ENCODE measurements around the gene ISCU. TPM values are rescaled to one million over a fixed set of nuclear protein-coding genes. Genes with fewer than 3 reads are reported as not detected.

Gene ISCU
- total RNA-seq, 4 donors from 2014 or later = 113 to 155 (median 130) TPM

DNA sequence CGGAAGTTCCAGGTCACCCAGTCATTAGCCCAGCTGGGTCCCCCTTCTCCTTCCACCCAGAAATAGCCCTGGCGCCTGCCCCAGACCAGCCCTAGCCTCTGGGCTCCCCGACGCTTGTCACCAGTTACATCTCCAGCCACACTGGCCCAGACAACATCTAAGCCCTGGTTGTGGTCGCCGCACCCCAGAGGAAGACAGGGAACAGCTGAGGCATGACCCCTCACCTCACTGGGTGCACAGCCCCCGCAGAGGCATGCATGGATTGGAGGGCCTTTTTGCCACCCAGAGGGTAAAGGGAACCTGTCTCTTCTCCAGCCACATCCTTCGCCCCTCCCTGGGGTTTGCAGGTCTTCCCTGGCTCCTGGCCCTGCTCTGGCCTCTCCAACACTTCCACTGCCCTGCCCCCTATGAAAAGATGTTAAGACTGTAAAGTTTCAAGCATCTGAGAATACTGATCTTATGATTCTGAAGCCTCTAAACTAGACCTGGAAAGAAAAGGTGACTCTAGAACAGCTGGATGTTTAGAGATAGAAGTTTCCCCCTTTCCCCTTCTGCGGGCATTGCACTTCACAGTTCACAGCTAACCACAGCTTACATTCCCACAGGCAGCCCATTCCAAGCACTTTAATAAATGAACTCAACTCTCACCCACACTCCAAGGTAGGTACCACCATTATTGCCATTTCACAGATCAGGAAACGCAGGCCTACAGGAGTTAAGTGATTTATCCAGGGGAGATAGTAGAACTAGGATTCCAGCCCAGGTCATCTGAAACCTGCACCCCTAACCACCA is 20.8 kb downstream of the ISCU start:
- no peaks in the 10 kb centered on the region for H3K27me3 ChIP-seq
- TF ChIP-seq EP300 (IDR thresholded peaks at IDR 0.05; ENCODE audit: low read depth) (no peak), POLR2AphosphoS5 (IDR thresholded peaks at IDR 0.05) (no peak), POLR2A (IDR thresholded peaks at IDR 0.05) (no peak)
- TF ChIP-seq, protein P1, sequence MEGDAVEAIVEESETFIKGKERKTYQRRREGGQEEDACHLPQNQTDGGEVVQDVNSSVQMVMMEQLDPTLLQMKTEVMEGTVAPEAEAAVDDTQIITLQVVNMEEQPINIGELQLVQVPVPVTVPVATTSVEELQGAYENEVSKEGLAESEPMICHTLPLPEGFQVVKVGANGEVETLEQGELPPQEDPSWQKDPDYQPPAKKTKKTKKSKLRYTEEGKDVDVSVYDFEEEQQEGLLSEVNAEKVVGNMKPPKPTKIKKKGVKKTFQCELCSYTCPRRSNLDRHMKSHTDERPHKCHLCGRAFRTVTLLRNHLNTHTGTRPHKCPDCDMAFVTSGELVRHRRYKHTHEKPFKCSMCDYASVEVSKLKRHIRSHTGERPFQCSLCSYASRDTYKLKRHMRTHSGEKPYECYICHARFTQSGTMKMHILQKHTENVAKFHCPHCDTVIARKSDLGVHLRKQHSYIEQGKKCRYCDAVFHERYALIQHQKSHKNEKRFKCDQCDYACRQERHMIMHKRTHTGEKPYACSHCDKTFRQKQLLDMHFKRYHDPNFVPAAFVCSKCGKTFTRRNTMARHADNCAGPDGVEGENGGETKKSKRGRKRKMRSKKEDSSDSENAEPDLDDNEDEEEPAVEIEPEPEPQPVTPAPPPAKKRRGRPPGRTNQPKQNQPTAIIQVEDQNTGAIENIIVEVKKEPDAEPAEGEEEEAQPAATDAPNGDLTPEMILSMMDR (IDR thresholded peaks at IDR 0.05) = no peak
- intact Hi-C loops (cut with DNase I; ENCODE audit: low total_unique reads) (no loop called here), in situ Hi-C loops (cut with MboI; ENCODE audit: low pct_ligation_motif_present in 1 of 4, low pct_unique_long_range_greater_than_20kb in 1 of 4, low sequenced_read_pairs in 3 of 4) (no loop called here)
- H3K36me3 ChIP-seq = no peaks in the 10 kb centered on the region
- H3K4me1 ChIP-seq = no peaks in the 10 kb centered on the region
- DNase-seq = no peak
- H3K9me3 ChIP-seq = no peaks in the 10 kb centered on the region
- WGBS, 2 donors (ENCODE audit: low coverage in 1 of 2) = 80 to 81% methylated on average over 1 to 10 of the region's 10 CpGs
- no peak overlapping the region for H3K4me3 ChIP-seq
- H3K27ac ChIP-seq = no peak overlapping the region

DNA sequence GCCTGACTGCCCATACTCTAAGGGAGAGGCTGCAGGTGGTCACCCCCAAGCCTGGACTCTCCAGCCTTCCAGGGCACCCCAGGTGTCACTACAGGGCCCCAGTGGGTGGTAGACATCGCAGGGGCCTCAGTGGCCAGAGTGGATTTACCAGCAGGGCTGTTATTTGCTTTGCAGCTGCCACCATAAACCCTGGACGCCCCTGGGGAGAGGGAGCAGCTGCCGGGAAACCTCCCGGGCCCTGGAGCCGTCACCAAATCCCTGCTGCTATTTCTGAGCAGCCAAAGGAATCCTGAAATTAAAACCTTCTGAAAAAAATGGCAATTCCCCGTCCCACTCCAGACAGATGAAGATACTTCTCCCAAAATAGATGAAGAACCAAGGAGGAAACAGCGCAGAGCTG is 21.6 kb downstream of the ISCU start:
- no peak for TF ChIP-seq EP300 (IDR thresholded peaks at IDR 0.05; ENCODE audit: low read depth)
- no peak for TF ChIP-seq POLR2AphosphoS5 (IDR thresholded peaks at IDR 0.05)
- no peak for TF ChIP-seq POLR2A (IDR thresholded peaks at IDR 0.05)
- TF ChIP-seq, protein P1 (IDR thresholded peaks at IDR 0.05) = no peak
- Histone ChIP-seq H3K27ac (no peak overlapping the region), H3K4me1 (no peaks in the 10 kb centered on the region), H3K27me3 (no peaks in the 10 kb centered on the region), H3K4me3 (no peak overlapping the region), H3K9me3 (no peaks in the 10 kb centered on the region), H3K36me3 (no peaks in the 10 kb centered on the region)
- 51% methylated on average over 7 of the region's 7 CpGs; no CpG with 5 or more reads in 1 of the 2 donors for WGBS, 2 donors (ENCODE audit: low coverage in 1 of 2)
- in situ Hi-C loops (cut with MboI; ENCODE audit: low pct_ligation_motif_present in 1 of 4, low pct_unique_long_range_greater_than_20kb in 1 of 4, low sequenced_read_pairs in 3 of 4) = no loop called here
- intact Hi-C loops (cut with DNase I; ENCODE audit: low total_unique reads) = no loop called here
- no peak for DNase-seq

DNA sequence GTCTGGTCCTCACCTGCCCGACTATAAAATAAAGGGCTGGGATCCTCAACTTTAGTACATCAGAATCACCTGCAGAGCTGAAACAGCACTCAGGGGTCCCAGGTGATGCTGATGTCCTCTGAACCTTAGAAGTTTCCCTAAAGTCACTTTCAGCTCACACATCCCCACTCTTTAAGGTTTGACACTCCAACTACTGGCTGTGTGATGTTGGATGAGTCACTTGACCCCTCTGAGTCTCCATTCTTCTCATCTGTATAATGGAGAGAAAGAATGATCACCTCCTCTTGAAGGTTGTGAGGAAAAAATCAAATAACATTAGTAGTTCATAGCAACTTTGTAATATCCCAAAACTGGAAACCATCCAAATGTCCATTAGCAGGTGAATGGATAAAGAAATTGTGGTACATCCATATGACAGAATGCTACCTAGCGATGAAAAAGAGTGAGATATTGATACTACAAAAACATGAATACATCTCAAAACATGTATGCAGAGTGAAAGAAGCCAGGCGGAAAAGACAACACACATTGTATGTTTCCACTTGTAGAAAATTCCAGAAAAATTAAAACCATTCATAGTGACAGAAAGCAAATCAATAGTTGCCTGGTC is 22.2 kb downstream of the ISCU start:
- Histone ChIP-seq H3K36me3 (no peaks in the 10 kb centered on the region), H3K9me3 (no peaks in the 10 kb centered on the region), H3K27ac (no peak overlapping the region), H3K4me3 (no peak overlapping the region), H3K27me3 (no peaks in the 10 kb centered on the region), H3K4me1 (peaks cover 0 to 3% (median 0%) of the 10 kb centered on the region in 4 donors)
- no peak for DNase-seq
- intact Hi-C loops (cut with DNase I; ENCODE audit: low total_unique reads) = no loop called here
- 74 to 100% methylated on average over 2 to 3 of the region's 3 CpGs for WGBS, 2 donors (ENCODE audit: low coverage in 1 of 2)
- in situ Hi-C loops (cut with MboI; ENCODE audit: low pct_ligation_motif_present in 1 of 4, low pct_unique_long_range_greater_than_20kb in 1 of 4, low sequenced_read_pairs in 3 of 4) = no loop called here
- TF ChIP-seq, protein P1 (IDR thresholded peaks at IDR 0.05) = no peak
- TF ChIP-seq EP300 (IDR thresholded peaks at IDR 0.05; ENCODE audit: low read depth) = no peak
- TF ChIP-seq POLR2A (IDR thresholded peaks at IDR 0.05) = no peak
- TF ChIP-seq POLR2AphosphoS5 (IDR thresholded peaks at IDR 0.05) = no peak

DNA sequence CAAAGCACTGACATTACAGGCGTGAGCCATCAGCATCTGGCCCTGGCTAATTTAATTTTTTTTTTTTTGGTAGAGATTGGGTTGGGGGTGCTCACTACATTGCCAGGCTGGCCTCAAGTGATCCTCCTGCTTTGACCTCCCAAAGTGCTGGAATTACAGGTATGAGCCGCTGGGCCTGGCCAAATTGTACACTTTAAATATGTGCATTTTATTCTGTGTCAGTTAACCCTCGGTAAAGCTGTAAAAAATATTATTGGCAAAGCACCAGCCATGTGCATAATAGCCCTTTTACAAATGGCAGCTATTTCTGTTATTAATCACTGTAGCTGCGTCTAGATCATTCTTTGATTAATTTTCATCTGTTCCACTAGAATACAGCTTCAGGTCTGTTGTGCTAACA is 23.5 kb downstream of the ISCU start:
- no peak overlapping the region for H3K4me3 ChIP-seq
- in situ Hi-C loops (cut with MboI; ENCODE audit: low pct_ligation_motif_present in 1 of 4, low pct_unique_long_range_greater_than_20kb in 1 of 4, low sequenced_read_pairs in 3 of 4) (no loop called here), intact Hi-C loops (cut with DNase I; ENCODE audit: low total_unique reads) (no loop called here)
- peaks cover 0 to 3% (median 0%) of the 10 kb centered on the region in 4 donors for H3K4me1 ChIP-seq
- H3K27ac ChIP-seq = no peak overlapping the region
- no peak for DNase-seq
- H3K27me3 ChIP-seq = no peaks in the 10 kb centered on the region
- no peaks in the 10 kb centered on the region for H3K36me3 ChIP-seq
- TF ChIP-seq, protein P1 (IDR thresholded peaks at IDR 0.05) = no peak
- TF ChIP-seq EP300 (IDR thresholded peaks at IDR 0.05; ENCODE audit: low read depth) (no peak), POLR2AphosphoS5 (IDR thresholded peaks at IDR 0.05) (no peak), POLR2A (IDR thresholded peaks at IDR 0.05) (no peak)
- no peaks in the 10 kb centered on the region for H3K9me3 ChIP-seq
- 59 to 60% methylated on average over 3 to 4 of the region's 4 CpGs for WGBS, 2 donors (ENCODE audit: low coverage in 1 of 2)
